ENCODE measurements around the gene SETX. TPM values are rescaled to one million over a fixed set of nuclear protein-coding genes. Genes with fewer than 3 reads are reported as not detected.

Gene SETX
- total RNA-seq, 1 donor from 2014 or later: 15.8 TPM

GRCh38 chr9:132356324-132356924 is 1.6 kb upstream of the SETX start:
- DNase-seq (ENCODE audit: low spot score): no peak
- ATAC-seq: no peak

DNA sequence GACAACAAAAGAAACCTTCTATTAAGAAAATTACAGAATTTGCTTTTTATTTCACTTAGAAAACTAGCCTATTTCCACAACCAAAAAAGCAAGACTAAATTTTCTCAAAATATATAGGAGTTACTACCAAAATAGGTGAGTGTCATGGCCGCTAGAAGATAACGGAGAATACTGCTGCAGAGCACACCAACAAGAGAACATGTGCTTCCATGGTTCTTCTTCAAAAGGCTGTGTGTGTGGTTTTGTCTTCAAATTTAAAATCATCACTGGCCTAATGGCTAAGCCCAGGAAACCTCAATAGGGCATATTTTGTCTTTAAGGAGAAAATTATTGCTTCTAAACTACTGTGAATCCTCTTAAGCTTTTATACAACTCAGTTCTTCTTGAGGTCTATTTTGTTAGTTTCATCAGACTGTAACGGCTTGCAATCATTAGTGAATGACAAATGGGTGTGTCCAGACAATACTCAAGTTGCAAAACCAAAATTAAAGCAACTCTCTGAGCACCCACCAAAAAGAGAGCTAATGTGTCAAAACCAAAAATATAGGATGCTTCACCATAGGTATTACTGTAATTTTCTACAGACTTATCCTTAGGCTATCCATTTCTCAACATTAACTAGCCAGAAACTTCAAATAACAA is 3.3 kb downstream of the SETX start:
- ATAC-seq (no peak), DNase-seq (ENCODE audit: low spot score) (no peak)

DNA sequence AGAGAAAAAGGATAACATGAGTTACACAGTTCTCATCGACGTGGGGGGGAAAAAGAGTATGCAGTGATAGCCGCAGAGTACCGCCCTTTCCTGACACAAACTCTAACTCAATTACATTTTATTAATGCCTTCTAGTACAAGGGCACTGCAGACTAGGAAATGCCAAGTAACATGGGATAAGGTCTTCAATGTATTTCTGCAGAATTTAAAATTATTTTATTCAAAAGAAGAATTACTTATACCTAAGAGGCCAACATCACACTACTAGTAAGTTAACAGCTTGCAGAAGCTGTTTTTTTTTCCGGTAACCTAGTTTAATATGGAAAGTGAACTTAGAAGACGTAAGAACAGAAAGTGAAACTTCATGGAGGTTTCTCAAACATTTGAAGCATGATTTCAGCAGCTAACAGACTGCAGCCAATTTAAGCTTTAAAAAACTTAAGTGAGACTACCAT is 3.9 kb downstream of the SETX start:
- ATAC-seq: no peak

GRCh38 chr9:132348676-132349075 is 6.1 kb downstream of the SETX start:
- no peak for ATAC-seq
- no peak for DNase-seq (ENCODE audit: low spot score)

More for the DNA sequence above, 3.9 kb downstream of the SETX start:
- DNase-seq (ENCODE audit: low spot score): no peak

DNA sequence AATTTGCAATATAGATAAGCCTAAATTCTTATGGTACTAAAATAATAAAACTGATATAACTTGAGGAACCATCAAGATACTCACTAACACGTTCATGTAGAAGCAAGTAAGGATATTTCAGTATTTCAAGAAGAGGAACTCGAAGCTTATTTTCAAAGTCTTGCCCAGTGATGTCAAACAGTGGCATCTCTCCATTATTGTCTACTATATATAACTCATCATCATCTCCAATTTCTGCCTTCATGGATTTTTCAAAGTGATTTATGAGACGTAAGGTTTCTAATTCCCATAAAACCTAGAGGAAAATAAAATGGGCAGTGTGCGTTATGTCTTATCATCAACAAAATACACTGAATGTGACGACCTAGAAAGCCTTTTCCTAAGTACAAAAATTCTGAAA is 8.6 kb downstream of the SETX start:
- ATAC-seq (no peak), DNase-seq (ENCODE audit: low spot score) (no peak)

DNA sequence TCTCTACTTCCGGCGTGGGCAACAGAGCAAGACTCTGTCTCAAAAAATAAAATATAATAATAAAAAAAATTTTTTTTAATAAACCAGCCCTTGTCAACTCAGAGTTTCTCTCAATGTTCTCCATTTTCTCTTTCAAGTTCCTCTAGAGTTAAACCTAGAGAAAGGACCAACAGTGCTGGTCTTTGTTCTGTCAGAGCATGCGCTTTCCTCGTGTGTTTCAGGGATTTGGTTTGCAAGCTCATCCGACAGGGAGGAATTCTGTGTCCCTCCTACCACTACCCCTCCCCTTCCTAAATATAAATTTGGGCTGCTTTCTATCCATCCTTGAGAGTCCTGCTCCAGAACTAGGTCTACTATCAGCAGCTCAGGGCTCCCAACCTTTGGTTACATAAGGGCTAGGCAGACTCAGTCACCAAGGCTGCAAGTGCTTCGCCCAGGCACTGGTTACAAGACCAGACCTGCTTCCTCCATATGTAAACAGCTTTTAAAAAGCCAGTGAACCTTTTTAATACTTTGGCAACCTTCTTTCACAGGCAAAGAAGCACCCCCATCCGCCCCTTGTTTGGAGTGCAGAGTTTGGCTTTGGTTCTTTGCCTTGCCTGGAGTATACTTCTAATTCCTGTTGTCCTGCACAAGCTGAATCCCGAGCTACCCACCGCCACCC is 13.5 kb downstream of the SETX start:
- ATAC-seq (no peak), DNase-seq (ENCODE audit: low spot score) (no peak)

GRCh38 chr9:132334364-132334763 is 20.4 kb downstream of the SETX start:
- no peak for DNase-seq (ENCODE audit: low spot score)
- no peak for ATAC-seq

DNA sequence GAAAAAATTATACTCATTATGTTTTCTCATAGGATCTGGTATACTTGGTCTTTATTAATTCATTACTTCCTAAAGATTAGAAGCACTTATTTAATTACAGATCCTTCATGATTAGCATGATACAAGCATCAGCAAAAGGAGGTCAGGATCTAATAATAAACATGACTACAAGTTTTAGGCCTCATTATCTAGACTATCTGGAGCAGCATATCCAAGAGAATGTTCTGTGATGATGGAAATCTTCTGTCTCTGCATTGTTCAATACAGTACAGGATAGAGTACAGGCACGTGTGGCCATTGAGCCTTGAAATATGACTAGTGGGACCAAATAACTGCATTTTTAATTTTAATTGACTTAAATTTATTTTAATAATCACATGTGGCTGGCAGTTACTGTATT is 21.2 kb downstream of the SETX start:
- DNase-seq (ENCODE audit: low spot score) (no peak), ATAC-seq (no peak)

DNA sequence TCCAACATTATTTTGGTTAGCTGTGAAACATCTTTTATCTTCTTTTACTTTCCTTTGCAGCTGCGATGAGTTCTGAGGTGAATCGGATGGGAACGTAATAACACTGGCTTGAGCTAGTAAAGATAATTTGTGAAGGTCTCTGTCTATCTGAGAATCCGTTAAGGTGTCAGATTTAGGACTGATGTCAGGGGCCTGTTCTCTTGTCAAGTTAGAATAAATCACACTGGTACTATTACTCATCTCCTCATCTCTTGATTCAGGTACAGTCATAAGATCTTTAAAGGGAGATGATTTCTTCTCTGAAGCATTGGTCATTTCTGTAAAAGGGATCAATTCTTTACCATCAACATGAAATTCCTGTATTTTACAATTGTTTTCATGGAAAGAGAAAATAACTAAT is 26.2 kb downstream of the SETX start:
- no peak for ATAC-seq
- no peak for DNase-seq (ENCODE audit: low spot score)

DNA sequence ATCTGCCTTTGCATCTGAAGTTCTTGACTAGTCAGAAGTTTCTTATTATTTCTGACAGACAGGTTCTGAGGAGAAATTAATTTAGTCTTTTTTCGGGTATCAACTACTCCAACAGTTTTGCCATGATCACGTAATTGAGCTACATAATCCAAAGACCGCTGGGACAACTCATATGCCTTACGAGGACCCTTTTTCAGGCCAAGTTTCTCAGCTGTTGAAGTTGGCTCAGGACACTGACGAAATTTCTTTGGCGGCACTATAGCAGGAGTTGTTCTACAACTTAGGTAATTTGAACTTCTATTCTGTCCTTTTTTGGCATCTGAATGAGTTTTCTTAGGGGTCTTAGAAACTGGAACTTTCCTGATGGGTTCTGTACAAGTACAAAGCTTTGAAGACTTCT is 27.2 kb downstream of the SETX start:
- ATAC-seq (no peak), DNase-seq (ENCODE audit: low spot score) (no peak)

DNA sequence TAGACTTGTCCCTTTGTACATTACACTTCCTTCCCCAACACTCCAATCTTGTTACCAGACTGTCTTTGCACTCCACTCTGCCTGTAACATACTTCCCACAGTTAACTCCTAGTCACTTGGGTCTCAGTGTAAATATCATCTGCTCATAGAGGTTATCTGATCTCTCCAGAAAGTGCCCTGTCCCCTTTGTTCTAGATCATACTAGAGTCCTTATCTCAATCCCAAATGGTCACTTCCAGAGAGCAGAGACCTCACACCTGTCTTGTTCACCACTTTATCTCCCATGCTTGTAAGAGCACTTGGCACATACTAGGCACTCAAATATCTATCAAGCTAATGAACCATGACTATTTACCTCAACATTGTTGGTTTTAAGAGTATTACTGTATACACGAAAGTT is 30.4 kb downstream of the SETX start:
- DNase-seq (ENCODE audit: low spot score): no peak
- no peak for ATAC-seq

- DNase-seq (ENCODE audit: low spot score): no peak
Observed at GRCh38 chr9:132319421-132320110, 35.2 kb downstream of the SETX start.

DNA sequence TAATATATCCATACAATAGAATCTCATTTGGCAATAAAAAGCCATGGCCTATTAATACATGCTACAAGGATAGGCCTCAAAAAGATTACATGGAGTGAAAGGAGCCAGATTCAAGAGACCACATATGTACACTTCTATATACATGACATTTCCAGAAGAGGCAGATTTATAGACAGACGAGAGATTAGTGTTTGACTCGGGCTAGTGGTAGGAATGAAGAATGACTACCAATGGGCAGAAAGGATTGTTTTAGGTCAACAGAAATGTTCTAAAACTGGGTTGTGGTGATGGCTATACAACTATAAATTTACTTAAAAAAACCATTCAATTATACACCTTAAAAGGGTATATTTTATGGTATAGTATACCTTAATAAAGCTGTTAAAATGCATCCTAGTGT is 41.9 kb downstream of the SETX start:
- DNase-seq (ENCODE audit: low spot score): no peak
- ATAC-seq: no peak

More at GRCh38 chr9:132319421-132320110, 35.2 kb downstream of the SETX start:
- no peak for ATAC-seq

- ATAC-seq (no peak), DNase-seq (ENCODE audit: low spot score) (no peak)
Observed at GRCh38 chr9:132312426-132312825, 42.4 kb downstream of the SETX start.

- DNase-seq (ENCODE audit: low spot score) (no peak), ATAC-seq (no peak)
Observed at GRCh38 chr9:132311978-132312377, 42.8 kb downstream of the SETX start.

- DNase-seq (ENCODE audit: low spot score) (no peak), ATAC-seq (no peak)
Observed at GRCh38 chr9:132309056-132309455, 45.7 kb downstream of the SETX start.

DNA sequence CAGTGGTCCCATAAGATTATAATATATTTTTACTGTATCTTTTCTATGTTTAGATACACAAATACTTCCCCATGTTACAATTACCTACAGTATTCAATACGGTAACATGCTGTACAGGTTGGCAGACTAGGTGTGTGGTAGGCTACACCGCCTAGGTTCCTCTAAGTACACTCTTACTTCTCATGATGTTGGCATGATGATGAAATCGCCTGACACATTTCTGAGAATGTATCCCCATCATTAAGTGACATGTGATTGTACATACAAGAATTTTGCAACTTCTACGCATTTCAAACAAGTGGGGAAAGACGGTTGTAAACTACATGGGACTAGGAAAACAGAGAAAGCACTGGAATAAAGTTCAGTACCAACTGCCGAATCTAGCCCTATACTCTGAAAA is 53.3 kb downstream of the SETX start:
- no peak for ATAC-seq
- DNase-seq (ENCODE audit: low spot score): no peak

DNA sequence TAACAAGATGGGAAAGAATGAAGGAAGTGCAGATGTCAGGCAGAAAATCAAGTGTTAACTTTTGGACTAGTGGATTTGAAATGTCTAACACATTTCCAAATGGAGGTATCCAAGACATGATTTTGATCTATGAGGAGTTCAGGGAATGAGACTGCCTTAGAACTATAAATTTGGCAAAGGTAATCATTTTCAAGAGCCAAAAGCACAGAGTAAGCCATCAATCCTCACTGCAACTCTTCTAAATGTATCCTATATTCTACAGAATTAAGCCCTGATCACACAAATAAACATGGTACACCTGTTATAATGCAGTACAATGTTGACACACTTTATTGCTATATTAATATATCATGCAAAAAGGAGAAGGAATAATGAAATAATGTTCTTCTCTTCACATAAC is 55.6 kb downstream of the SETX start:
- DNase-seq (ENCODE audit: low spot score) (no peak), ATAC-seq (no peak)

DNA sequence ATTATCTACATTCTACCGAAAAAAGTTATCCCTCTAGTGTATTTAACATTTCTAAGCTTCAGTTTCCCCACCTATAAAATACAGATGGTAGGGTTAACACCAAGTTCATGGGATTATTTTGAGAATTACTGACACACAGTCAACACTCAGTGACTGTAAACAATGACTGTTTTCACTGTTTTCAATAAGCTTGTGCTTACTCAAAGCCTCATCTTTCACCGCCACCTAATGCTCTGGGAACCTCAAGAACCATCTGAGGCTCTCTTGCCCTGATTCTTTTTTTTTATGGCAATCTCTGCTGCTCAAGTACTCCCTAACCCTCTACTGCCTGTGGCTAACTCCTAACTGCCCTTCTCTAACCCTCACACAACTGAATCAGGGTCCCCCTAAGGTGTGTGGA is 59.6 kb downstream of the SETX start:
- ATAC-seq (no peak), DNase-seq (ENCODE audit: low spot score) (no peak)

GRCh38 chr9:132293145-132293721 is 61.6 kb downstream of the SETX start:
- ATAC-seq: no peak

DNA sequence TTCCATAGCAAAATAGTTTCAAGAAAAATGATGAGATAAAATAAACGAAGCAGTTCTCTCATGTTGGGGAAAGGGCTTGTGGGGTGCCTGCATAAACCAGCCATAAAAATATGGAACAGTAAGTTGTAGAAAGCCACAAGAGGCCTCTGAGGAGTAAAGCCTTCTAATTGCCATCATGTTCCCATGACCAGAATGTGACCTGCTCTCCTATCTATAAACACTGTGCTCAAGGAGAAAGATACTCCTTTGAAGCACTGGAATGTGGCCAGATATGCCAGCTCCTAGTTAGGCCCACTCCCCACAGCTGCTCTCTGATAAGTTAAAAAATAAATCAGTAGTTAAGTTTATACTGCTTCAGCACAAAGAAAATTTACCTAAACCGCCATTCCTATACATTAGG is 65.8 kb downstream of the SETX start:
- ATAC-seq (no peak), DNase-seq (ENCODE audit: low spot score) (no peak)

More at GRCh38 chr9:132293145-132293721, 61.6 kb downstream of the SETX start:
- no peak for DNase-seq (ENCODE audit: low spot score)

Measured in left lobe of liver (tissue), 2 donors.